RPMI7951 (cell line): ENCODE data around the gene RNF141. TPM values are rescaled to one million over a fixed set of nuclear protein-coding genes. Genes with fewer than 3 reads are reported as not detected.
A peak's percentile ranks its signal among the peaks of the same experiment; 100 is the strongest.

ENCODE experiments used
- DNase-seq: peaks from one replicate; pipeline ENCODE4 v3.0.0-alpha.2; 2012; ENCODE audit warnings: low read depth
- total RNA-seq: library from RNA; depleted of rRNA; stranded (reverse); fragments of >200 nt; shearing (Covaris generic); gene quantifications from 2 replicates; pipeline ENCODE4 v1.2.3, GENCODE V29; 2014

RNF141 gene
- total RNA-seq, 1 experiment from 2014 or later = 30.5 TPM

DNA sequence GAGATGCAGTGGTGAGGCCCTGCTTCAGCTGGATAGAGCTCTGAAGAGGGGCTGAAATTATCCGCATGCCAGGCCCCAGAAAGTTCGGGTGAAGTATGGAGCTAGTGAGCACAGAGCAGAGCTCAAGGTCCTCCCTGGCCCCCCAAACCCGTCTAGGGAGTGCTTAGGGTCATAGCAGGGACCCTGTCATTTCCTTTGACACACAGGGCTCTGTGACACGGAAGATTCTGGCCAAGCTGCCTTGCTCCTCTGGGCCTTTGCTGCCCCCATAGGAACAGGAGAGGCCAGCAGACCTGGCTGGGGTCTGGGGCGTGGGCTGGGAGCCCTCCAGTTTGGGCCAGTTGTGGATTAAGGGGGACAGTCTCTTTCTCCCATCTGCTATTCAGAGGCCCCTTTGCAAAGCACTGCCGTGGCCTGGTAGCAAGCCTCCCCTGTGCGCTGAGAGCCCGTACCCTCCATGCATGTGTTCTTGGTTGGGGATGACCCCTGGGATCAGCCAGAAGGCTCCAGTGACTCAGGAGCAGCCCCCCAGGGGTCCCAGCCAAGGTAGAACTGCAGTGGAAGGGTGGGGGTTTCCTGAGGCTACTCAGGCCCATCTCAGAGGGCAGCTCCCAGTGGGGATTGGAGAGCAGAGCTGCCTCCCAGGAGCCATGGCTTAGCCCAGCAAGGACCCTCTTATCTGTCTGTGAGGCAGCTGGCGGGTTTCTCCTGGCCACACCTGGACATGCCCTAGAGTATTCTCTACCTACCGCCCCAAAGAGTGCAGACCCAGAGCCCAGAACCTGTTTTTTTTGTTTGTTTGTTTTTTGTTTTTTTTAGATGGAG is 42.3 kb downstream of the RNF141 start:
- DNase-seq = no peak

GRCh38 chr11:10498022-10498400 is 43.0 kb downstream of the RNF141 start:
- DNase-seq = no peak

DNA sequence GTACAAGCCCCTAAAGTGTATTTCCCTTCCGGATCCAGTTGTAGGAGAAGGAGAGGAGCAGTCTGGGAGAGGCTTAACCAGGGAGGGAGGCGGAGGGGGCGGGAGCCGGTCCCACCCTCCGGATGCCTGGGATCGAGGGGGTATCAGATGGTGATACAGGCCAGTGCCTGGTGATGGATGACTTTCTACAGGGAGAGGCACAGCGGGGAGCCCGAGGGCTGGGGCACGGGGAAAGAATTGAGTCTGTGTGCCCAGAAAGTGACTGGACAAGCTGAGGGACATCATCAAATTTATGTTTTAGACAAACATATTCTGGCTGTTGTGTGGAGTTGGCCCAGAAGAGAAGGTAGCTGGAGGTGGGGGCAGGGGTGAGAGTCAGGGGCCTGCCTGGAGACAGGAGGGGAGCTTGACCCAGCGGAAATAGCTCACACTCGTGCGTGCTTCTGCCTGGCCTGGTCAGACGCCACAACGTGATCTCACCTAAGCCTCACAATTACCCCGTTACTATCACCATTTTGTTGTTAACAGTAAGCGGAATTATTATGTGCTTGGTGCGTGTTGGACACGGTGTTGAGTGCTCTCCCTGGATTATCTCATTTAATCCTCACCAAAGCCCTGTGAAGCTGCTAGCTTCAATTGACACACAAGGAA is 43.5 kb downstream of the RNF141 start:
- DNase-seq = no peak

- DNase-seq = no peak
These were observed 44.6 kb downstream of the RNF141 start for GRCh38 chr11:10496296-10496936.

GRCh38 chr11:10495464-10495786 is 45.6 kb downstream of the RNF141 start:
- DNase-seq = no peak

GRCh38 chr11:10494636-10495463 is 46.1 kb downstream of the RNF141 start:
- DNase-seq = no peak

DNA sequence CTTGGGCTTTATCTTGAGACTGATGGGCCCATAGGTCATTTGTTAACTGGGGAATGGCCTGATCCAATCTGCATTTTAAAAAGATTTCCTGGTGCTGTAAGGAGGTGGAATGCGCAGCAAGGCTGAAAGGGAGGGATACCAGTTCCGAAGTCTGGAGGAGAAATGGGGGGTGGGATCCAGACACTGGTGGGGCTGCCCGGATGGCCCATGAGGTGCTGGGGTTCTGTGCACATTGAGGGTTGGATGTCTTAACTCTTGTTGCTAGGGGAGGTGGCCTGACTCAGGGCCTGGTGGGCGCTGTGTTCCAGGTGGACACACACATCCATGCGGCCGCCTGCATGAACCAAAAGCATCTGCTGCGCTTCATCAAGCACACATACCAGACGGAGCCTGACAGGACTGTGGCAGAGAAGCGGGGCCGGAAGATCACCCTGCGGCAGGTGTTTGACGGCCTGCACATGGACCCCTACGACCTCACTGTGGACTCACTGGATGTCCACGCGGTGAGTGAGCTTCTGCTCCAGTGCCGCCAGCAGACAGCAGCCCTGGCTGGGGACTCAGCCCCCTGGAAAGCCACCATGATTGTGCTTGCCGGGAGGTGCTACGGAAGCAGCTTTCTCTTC is 47.8 kb downstream of the RNF141 start:
- DNase-seq = no peak

GRCh38 chr11:10492084-10492483 is 48.9 kb downstream of the RNF141 start:
- peak; percentile 43 for DNase-seq

DNA sequence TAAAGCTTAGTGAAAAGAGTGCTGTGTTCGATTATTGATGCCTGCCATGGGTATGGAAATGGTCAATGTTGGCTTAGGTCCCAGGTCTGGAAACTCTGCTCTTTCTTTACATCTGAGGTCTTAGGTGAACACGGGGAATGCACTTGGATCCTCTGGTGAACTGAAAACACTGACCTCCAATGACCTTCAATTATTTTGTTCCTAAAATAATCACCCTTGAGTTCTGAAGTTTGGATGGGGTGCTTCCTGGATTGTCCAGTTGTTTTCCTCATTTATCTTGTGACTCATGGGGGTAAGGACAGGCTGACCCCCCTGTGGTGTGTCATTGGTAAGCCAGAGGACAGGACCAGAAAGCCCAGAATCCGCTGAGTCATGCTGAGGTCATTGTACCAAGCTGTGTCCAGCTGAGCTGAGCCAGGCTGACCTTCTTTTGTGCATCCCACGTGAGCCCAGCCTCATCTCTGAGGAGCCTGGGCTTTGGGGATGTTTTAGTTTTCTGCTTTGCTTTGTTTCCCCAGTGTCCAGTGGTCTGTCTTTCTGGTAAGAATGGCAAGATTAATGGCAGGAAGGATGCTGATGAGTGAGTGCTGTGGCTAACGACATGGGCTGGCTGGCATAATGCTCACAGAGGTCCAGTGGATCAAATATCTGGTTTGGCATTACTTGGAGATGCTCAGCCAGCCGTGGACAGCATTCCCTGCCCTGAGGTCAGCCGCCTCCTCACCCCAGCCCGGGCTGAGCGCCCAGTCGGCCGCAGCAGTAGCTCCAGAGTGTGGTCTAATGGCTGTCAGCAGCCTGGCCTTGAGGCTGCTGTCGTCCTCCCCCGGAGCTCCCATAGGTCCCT is 50.4 kb downstream of the RNF141 start:
- DNase-seq = peak; percentile 100

DNA sequence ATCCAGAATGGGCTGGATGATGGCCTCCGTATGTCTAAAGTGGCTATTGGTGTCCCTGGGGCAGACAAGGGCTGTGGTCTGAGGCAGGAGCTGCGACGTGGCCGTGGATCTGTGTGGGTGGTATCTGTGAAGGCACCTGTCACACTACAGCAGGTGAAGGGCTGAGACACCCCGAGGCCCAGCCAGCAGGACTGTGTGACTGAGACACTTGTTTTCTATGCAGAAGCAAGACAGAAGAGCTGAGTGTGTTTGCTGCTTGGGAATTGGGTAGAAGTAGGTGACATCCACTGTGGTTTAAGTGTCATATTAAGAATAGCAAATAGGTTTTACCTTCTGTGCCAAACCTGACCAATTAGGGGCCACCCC is 51.0 kb downstream of the RNF141 start:
- no peak for DNase-seq

GRCh38 chr11:10488934-10489691 is 51.9 kb downstream of the RNF141 start:
- no peak for DNase-seq

DNA sequence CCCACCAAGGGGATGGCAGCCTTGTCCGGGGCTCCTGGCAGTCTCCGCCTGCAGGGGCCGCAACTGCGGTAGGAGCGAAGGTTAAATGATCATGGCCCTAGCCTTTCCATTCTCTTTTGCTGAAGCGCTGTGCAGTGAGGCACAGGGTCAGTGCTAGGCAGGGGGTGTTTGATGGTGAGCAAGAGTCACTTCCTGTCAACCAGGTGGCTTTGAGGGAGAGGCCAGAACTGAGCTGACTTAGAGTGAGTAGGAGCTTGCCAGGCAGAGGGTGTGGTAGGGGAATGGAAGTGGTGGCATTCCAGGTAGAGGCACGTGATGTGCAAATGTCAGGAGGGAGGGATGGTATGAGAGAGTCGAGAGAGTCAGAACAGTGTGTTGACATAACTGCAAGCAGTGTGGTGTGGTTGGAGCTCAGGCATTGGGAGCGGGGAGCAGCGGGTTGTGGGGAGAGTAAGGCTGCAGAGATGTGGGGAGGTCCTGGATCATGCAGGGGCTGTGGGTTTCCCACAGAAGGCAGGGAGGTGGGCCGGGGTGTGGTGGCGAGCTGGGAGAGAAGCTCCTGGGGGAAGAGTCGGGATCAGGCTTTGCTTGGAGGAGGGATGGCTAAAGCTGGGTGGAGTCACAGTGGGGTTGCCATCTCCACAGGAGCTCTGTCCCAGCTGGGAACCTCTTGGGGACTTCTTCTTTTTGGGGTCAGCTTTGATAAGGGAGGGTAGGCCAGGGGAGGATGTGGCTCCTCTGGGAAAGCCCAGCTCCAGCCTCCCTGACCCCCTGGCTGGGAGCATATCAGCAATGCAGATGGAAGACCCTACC is 52.7 kb downstream of the RNF141 start:
- DNase-seq = no peak

DNA sequence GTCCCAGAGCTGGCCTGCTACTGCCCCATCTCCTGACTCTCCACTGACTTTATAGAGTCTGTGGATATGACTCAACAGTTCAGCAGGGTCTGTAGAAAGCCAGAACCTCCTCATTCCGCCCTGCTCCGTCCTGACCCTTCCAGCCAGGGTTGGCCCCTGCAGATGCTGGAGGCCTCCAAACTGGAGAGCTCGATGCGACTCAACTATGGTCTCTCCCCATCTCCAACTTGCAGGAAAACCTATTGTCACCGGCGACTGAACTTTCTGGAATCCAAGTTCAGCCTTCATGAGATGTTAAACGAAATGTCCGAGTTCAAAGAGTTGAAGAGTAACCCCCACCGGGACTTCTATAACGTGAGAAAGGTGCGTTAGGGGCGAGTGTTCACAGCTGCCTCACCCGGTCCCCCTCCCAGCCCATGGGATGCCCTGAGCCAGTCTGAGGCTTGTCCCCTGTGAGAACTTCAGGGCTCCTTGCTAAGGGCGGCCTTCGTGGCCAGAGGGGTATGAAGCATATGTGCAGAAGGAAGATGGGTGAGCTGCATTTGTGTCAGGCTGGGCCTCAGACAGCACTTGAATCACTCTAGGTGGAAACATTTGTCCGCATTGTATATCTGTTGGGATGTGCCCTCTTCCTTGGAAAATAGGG is 53.9 kb downstream of the RNF141 start:
- DNase-seq = no peak

- no peak for DNase-seq
These were observed 54.7 kb downstream of the RNF141 start for GRCh38 chr11:10486161-10486840.

GRCh38 chr11:10485646-10486045 is 55.3 kb downstream of the RNF141 start:
- no peak for DNase-seq

- DNase-seq = no peak
These were observed 56.4 kb downstream of the RNF141 start for GRCh38 chr11:10484461-10485180.

GRCh38 chr11:10483584-10483983 is 57.4 kb downstream of the RNF141 start:
- no peak for DNase-seq
